ENCODE results near the gene ADCY3. TPM values are rescaled to one million over a fixed set of nuclear protein-coding genes. Genes with fewer than 3 reads are reported as not detected.

ADCY3 gene
- total and polyA plus RNA-seq, 9 of the 15 experiments (the other 6 are each of a cell fraction or from before 2014, with no cell fraction given) = 1.5 to 54.8 (median 26.3) TPM

DNA sequence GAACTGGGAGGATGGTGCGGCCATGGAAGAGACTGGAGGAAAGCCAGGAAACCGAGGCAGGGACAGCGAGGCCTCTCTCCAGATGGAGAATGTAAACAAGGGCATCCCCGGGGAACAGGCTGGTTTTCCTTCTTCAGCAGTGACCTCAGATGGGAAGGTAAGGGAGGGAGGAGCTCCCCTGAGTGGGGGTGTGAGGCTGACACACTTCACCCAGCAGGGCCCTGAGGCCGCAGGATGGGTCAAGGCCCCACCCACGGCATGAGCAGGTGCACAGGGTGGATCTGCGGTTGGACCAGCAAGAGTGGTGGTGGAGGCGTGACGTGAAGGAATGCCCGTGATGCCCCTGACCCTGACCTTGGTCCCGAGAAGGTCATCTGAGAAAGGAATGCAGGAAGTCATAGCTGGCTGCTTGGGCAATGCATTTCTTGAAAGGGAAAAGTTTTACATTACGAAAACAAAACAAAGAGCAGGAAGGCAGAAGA is 48.1 kb downstream of the ADCY3 start:
- Histone ChIP-seq H3K9me3 (replicated peaks; ENCODE audit: control insufficient read depth, insufficient read depth, low read depth, low read length) (no peaks in the 10 kb centered on the region), H3K4me3 (no peak overlapping the region), H3K36me3 (ENCODE audit: control insufficient read depth, insufficient read depth, low read length) (peaks cover 20% of the 10 kb centered on the region; the same call in 2 of the 3 replicates), H3K9me1 (ENCODE audit: control insufficient read depth, insufficient read depth, low read length) (no peaks in the 10 kb centered on the region), H3K27me3 (ENCODE audit: control insufficient read depth in 2 of 2, insufficient read depth in 2 of 2, low read length in 2 of 2) (no peaks in the 10 kb centered on the region), H3K9ac (ENCODE audit: insufficient read depth in 1 of 2, low read depth in 2 of 2, low read length in 2 of 2) (no peak overlapping the region), H2AFZ (ENCODE audit: low read depth, low read length) (no peak overlapping the region), H3K79me2 (ENCODE audit: control insufficient read depth, insufficient read depth, low read length) (no peaks in the 10 kb centered on the region), H3K4me2 (ENCODE audit: insufficient read depth, low read length) (no peak overlapping the region), H3K4me1 (replicated peaks in 1 of 2; ENCODE audit: control insufficient read depth in 2 of 2, insufficient read depth in 2 of 2, low read length in 2 of 2) (peaks cover 0 to 9% of the 10 kb centered on the region in 2 experiments; a peak in 2 of 5 replicates), H4K20me1 (replicated peaks; ENCODE audit: control insufficient read depth, insufficient read depth, low read length) (peaks cover 5% of the 10 kb centered on the region; the same call in 1 of the 2 replicates), H3K27ac (ENCODE audit: extremely low read depth, low read depth, low read length) (no peak overlapping the region)
- in situ Hi-C loops (cut with MboI) = no loop called here
- intact Hi-C loops (cut with micrococcal nuclease) = no loop called here
- BruUV-seq (replicated peaks) = no TSS peak
- POLR2A ChIA-PET = no interaction called here
- FAIRE-seq = no peak
- WGBS (ENCODE audit: insufficient coverage, low coverage, missing lambda C conversion rate) = 90% methylated on average over 8 of the region's 12 CpGs
- DNase-seq (ENCODE audit: extremely low read depth in 1 of 4, low spot score in 3 of 4) = no peak
- TF ChIP-seq, protein P1, sequence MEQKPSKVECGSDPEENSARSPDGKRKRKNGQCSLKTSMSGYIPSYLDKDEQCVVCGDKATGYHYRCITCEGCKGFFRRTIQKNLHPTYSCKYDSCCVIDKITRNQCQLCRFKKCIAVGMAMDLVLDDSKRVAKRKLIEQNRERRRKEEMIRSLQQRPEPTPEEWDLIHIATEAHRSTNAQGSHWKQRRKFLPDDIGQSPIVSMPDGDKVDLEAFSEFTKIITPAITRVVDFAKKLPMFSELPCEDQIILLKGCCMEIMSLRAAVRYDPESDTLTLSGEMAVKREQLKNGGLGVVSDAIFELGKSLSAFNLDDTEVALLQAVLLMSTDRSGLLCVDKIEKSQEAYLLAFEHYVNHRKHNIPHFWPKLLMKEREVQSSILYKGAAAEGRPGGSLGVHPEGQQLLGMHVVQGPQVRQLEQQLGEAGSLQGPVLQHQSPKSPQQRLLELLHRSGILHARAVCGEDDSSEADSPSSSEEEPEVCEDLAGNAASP (IDR thresholded peaks at IDR 0.05) = no peak
- TF ChIP-seq, protein P2, sequence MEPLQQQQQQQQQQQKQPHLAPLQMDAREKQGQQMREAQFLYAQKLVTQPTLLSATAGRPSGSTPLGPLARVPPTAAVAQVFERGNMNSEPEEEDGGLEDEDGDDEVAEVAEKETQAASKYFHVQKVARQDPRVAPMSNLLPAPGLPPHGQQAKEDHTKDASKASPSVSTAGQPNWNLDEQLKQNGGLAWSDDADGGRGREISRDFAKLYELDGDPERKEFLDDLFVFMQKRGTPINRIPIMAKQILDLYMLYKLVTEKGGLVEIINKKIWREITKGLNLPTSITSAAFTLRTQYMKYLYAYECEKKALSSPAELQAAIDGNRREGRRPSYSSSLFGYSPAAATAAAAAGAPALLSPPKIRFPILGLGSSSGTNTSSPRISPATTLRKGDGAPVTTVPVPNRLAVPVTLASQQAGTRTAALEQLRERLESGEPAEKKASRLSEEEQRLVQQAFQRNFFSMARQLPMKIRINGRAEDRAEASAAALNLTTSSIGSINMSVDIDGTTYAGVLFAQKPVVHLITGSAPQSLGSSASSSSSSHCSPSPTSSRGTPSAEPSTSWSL (CRISPR knock-in tag; IDR thresholded peaks at IDR 0.05; ENCODE audit: borderline replicate concordance) = no peak
- no peak for TF ChIP-seq ARID1B (IDR thresholded peaks at IDR 0.05)
- TF ChIP-seq MCM7 (IDR thresholded peaks at IDR 0.05) = no peak
- no peak for TF ChIP-seq ZNF324 (CRISPR knock-in tag; IDR thresholded peaks at IDR 0.05)
- TF ChIP-seq, protein P3, sequence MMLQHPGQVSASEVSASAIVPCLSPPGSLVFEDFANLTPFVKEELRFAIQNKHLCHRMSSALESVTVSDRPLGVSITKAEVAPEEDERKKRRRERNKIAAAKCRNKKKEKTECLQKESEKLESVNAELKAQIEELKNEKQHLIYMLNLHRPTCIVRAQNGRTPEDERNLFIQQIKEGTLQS (IDR thresholded peaks at IDR 0.05) = no peak
- TF ChIP-seq, protein P3 (CRISPR knock-in tag; conservative IDR thresholded peaks at IDR 0.05) = no peak
- no peak for TF ChIP-seq U2AF1 (optimal IDR thresholded peaks at IDR 0.05; ENCODE audit: low read depth, low read length)
- TF ChIP-seq, protein P4, sequence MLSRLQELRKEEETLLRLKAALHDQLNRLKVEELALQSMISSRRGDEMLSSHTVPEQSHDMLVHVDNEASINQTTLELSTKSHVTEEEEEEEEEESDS (CRISPR knock-in tag; IDR thresholded peaks at IDR 0.05) = no peak
- no peak for TF ChIP-seq RBM17 (IDR thresholded peaks at IDR 0.05; ENCODE audit: borderline replicate concordance, low read depth, low read length)
- TF ChIP-seq XRCC5 (IDR thresholded peaks at IDR 0.05; ENCODE audit: low read depth, low read length) = no peak
- TF ChIP-seq ZNF274 (IDR thresholded peaks at IDR 0.05; ENCODE audit: borderline replicate concordance, low read depth, low read length) = no peak
- TF ChIP-seq, protein P5, sequence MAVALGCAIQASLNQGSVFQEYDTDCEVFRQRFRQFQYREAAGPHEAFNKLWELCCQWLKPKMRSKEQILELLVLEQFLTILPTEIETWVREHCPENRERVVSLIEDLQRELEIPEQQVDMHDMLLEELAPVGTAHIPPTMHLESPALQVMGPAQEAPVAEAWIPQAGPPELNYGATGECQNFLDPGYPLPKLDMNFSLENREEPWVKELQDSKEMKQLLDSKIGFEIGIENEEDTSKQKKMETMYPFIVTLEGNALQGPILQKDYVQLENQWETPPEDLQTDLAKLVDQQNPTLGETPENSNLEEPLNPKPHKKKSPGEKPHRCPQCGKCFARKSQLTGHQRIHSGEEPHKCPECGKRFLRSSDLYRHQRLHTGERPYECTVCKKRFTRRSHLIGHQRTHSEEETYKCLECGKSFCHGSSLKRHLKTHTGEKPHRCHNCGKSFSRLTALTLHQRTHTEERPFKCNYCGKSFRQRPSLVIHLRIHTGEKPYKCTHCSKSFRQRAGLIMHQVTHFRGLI (CRISPR knock-in tag; IDR thresholded peaks at IDR 0.05) = no peak
- no peak for TF ChIP-seq ZNF263 (CRISPR knock-in tag; IDR thresholded peaks at IDR 0.05; ENCODE audit: borderline replicate concordance)
- no peak for TF ChIP-seq PRMT5 (CRISPR knock-in tag; IDR thresholded peaks at IDR 0.05)
- ATAC-seq = no peak
- CTCF ChIA-PET (ENCODE audit: low intra/inter-chr PET ratio) = no interaction called here
